GM18951 (cell line): Measurements from ENCODE around the gene SRRM1.

Source experiments
- POLR2A ChIP-seq: IDR thresholded peaks from 4 replicates; pipeline ENCODE4 v1.6.1; 2011; ENCODE audit warnings: mild to moderate bottlenecking; ENCODE audit not compliant: insufficient read length, insufficient read depth; ENCODE audit errors: extremely low read depth
- in situ Hi-C: fragments of 300-500 bp; cut with MboI; formaldehyde crosslinking; loops from one replicate; pipeline ENCODE4 v1.12.0; 2022; ENCODE audit warnings: low sequenced_read_pairs, mixed read lengths, inconsistent platforms; ENCODE audit not compliant: unreplicated experiment

The SRRM1 gene

DNA sequence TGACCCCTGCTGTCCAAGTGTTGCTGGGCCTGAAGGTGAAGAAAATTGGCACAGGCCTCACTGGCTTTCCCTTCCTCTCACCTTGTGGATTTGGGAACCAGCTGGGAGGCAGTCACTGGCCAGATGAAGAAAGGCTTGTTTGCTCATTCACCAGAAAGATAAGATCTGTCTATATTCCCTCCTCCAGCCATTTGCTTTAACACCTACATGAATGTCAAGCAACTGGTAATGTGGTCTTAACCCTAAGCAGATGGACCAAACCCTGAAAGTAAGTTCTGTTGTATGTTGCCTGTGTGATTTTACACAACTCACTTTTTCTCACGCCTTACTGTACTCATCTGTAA is 10.3 kb upstream of the SRRM1 start:
- TF ChIP-seq POLR2A, result no peak
- in situ Hi-C loops, result no loop called here

DNA sequence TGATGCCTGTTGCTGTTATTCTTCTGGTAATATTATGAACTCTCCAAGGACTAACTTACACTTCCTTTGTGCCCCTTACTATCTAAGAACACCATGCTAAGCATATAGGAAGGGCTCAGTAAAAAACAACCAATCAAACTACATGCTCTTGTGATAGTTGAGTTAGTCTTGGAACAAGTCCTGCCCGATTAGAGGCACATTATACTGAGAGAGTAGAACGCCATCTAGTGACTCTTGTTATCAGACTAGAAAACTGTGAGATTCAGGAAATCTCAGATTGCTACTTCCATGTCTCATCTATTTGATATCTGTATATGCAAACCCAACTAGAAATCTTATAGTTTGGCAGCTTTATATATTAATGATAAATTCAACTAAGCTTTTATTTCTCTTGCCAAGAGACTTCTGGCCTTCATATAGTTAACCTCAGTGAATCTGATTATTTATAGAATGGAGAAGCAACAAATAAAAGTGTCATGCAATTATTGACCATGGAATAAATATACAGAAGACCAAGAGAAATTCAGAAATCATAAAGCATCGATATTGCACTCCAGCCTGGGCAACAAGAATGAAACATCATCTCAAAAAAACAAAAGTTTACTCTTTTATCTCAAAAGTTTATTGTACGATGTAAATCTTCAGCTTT is 7.8 kb upstream of the SRRM1 start:
- in situ Hi-C loops, result no loop called here
- TF ChIP-seq POLR2A, result no peak

DNA sequence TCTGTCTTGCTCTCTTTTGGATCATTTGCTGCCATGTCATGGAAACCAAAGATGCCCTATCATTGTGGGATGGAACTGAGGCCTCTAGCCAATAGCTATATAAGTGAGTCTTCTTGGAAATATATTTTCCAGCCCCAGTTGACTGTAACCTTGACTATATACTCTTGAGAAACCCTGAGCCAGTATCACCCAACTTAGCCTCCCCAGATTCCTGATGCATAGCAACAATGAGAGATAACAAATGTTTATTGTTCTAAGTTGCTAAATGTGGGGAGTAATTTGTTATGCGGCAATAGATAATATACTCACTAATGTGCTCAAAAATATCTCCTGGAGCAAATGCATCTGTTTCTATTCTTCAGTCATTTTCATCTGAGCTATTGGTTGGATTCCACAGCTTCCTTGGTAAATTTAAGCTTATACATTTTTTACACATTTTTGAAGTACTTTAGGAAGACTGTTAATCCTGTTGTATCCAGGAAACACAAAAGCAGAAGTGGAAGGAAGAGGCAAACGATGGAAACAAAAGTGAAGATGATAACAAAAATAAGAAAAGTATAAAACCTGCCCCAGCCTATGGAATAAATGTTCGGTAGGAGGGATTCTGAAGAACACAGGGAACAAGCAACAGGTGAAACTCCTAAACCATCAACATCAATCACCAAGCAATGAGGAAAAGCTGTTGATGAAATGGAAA is 6.3 kb upstream of the SRRM1 start:
- TF ChIP-seq POLR2A, result no peak
- in situ Hi-C loops, result no loop called here

DNA sequence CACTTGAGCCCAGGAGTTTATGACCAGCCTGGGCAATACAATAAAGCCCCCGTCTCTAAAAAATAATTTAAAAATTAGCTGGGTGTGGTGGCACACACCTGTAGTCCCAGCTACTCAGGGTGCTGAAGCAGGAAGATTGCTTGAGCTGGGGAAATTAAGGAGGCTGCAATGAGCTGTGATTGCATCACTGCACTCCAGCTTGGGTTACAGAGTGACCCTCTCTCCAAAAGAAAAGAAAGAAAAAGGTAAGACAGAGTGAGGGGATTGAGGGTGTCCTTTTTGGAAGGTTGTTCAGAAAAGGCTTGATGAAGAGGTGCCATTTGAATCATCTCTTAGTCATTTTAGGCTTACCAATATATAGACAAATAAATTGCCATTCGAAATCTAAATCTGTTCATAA is 4.0 kb upstream of the SRRM1 start:
- in situ Hi-C loops, result no loop called here

DNA sequence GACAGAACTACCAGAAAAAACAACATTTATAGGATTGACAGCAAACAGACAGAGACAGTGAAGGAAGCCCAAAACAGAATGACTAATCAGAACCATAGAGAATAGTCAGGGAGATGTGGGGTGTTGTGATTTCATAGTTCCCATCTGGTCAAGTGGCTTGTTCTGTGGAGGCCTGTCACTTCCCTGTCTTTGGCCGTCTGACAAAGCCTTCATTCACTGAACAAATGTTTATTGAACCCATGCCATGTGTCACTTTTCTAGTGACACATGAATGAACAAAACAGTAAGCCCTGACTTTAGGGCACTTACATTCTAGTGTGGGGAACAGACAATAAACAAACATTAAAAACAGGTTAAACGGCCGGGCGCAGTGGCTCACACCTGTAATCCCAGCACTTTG is 3.2 kb upstream of the SRRM1 start:
- TF ChIP-seq POLR2A, result no peak
- in situ Hi-C loops, result no loop called here

More for the DNA sequence above, 4.0 kb upstream of the SRRM1 start:
- no peak for TF ChIP-seq POLR2A

DNA sequence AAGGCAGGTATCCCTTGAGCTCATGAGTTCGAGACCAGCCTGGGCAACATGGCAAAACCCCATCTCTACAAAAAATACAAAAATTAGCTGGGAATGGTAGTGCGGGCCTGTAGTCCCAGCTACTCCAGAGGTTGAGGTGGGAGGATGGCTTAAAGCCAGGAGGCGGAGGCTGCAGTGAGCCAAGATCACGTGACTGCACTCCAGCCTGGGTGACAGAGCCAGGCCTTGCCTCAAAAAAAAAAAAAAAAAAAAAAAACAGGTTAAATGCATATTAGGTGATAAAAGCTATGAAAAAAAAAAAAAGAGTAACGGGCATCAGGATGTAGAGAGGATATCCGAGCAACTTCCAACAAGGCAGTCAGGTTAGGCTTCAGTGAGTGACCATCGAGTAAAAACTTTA is 2.8 kb upstream of the SRRM1 start:
- in situ Hi-C loops, result no loop called here

DNA sequence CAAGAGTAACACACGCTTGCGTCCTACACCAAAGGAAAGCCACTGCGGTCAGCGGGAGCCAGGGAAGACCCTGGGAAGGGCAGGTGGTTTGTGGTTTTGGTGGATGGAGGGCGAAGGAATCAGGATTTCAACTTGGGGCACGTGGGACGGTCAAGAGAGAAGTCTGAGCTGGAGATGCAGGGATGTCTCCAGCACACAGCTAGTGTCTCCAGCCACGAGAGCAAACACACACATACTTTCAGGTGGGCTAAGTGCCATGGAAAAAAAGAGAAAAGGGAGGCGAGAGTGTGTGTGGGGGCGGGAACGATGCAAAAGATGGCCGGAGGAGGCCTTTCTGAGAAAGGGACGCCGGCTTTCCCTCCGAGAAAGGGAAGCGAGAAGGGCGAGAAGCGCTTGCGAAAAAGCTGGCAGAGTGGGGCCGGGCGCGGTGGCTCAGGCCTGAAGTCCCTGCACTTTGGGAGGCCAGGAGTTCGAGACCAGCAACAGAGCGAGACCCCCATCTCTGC is 1.4 kb upstream of the SRRM1 start:
- in situ Hi-C loops, result no loop called here

More for the DNA sequence above, 2.8 kb upstream of the SRRM1 start:
- TF ChIP-seq POLR2A, result no peak

DNA sequence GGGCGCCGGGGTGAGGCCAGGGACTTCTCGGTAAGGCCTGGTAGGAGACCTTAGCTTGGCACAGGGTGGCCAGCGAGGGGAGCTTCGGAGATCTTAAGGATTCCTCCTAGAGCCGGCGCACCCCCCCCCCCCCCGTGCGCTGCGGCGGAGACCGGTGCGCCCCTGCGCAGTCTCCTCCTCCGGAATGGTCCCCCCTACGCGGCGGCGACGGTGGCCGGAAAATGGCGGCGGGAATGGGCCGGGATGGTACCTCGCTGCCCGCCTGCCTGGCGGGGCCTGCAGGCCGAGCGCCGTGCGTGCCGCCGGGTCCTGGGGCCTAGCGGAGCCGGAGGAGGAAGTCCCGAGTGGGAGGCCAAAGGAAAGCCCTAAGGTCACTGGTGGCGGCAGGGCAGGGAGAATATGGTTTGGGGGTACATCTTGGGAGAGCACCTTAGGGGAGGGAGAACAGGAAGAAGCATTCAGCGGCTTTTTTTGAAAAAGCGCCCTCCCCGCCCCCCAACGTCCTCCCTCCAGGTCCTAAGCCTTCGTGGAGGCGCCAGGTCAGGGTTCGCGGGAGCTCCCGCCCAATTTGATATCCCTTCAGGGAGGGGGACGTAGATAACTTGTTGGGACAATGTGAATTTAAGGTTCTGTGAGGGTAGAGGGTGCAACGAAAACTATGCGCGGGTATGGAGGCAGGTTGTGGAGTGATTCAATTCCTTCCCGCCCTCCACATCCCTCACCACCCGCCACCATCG is 429 bp downstream of the SRRM1 start:
- in situ Hi-C loops, result no loop called here
- TF ChIP-seq POLR2A, result no peak

More for the DNA sequence above, 1.4 kb upstream of the SRRM1 start:
- no peak for TF ChIP-seq POLR2A

DNA sequence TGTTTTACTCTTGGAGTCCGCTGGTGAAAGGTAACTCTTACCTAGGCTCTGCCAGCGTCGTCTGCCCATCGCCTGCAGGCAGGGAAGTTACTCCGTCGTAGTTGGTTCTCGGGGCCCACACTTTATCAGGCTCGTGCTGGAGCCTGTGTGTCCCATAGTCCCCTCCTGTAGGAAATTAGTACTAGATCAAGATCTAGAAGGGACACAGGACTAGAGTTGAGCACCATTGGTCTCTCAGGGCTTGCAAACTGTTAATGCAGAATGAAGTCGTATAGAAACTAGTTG is 940 bp downstream of the SRRM1 start:
- no peak for TF ChIP-seq POLR2A
- in situ Hi-C loops, result no loop called here

DNA sequence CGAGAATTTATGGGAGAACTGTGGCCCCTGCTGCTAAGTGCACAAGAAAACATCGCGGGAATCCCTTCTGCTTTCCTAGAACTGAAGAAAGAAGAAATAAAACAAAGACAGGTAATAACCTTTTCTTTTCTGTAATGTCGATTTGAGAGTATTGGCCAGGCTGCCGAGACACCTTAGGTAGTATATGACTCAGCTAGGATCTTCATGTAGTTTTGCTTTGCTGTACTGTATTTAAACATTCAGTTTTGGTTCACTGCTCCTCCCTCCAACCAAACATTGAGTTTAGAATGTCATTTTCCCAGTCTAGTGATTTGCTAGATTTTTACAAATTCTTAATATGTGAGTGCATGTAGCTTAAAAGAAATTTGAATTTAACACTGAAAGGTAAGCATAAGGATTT is 5.8 kb downstream of the SRRM1 start:
- TF ChIP-seq POLR2A, result no peak
- in situ Hi-C loops, result no loop called here

DNA sequence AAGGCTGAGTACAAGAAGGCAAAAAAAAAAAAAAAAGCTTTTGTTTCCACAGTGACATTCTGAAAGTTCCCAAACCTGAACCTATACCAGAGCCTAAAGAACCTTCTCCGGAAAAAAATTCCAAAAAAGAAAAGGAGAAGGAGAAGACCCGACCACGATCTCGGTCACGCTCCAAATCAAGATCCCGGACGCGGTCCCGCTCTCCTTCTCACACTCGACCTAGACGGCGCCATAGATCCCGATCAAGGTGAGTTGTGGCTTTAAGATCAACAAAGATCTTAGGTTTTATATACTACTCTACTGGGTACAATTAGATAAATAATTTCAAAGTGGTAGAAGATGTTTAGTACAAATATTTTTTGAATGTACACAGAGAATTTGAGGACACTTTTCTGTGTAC is 9.3 kb downstream of the SRRM1 start:
- in situ Hi-C loops, result no loop called here
- TF ChIP-seq POLR2A, result no peak

DNA sequence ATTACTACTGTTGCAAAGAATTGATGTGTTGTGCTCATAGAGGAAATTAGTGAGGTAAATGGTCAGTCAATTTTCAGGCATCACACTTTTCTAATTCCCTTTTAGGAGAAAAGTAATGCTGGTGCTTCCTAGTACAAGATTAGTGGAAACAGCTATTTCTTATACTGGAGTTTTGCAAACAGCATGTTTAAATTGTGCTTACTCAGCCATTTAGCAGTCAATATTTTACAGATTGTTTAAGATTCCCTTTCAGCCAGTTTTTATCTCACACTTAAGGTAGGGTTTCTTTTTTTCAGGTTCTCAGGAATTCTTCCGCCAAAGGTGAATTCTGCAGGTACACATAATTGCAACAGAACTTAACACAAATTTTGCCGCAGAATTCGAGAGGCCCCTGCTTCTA is 10.9 kb downstream of the SRRM1 start:
- in situ Hi-C loops, result no loop called here
- TF ChIP-seq POLR2A, result no peak

DNA sequence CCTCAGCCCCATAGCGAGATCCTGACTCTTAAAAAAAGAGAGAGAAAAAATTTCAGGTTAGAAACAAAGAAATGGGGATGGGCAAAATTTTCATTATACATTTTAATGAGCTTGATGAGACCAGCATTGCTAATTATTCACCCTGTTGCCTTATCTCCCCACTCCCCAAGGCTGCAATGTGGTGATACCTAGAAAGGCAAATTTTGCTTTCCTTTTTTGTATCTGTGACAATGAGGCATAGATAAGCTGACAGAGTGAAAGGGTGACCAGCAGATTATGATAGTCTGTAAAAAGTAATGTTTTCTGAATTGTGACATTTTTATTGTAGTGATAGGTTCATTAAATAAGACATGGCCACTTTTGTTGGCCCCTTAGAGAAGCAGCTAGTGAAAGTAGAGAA is 12.9 kb downstream of the SRRM1 start:
- TF ChIP-seq POLR2A, result no peak
- in situ Hi-C loops, result no loop called here

DNA sequence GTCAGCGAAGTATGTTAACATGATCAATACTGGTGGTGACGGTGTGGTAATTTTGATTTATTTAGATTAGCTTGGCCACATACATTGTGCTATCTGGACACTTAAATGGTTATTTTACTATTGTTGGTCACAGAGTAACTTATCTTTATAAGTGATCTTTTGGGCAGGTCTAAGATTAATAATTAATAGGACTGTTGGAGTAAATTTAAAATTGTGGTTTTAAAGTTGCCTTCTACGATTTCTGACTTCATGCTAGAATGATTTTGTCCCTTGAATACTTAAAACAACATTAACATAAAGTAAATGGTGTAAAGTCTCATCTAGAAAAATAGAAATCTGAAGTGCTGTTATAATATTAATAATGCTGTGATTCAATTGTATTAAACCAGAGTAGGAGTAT is 14.7 kb downstream of the SRRM1 start:
- in situ Hi-C loops, result no loop called here

More for the DNA sequence above, 14.7 kb downstream of the SRRM1 start:
- no peak for TF ChIP-seq POLR2A
